GM12878 (cell line): ENCODE data around the gene MFAP1. TPM values are rescaled to one million over a fixed set of nuclear protein-coding genes. Genes with fewer than 3 reads are reported as not detected.

Source experiments
- CBX5 ChIP-seq: sonication (generic); IDR thresholded peaks from 2 replicates; pipeline ENCODE4 v1.6.1; 2016; ENCODE audit warnings: low read depth, moderate library complexity, mild to moderate bottlenecking, inconsistent platforms
- CREB1 ChIP-seq: IDR thresholded peaks from 2 replicates; pipeline ENCODE4 v1.6.1; 2012; ENCODE audit warnings: low read depth, mild to moderate bottlenecking, inconsistent platforms
- EED ChIP-seq: sonication (generic); IDR thresholded peaks from 2 replicates; pipeline ENCODE4 v1.6.1; 2016; ENCODE audit warnings: antibody characterized with exemption, low read depth
- ESRRA ChIP-seq: IDR thresholded peaks from 2 replicates; pipeline ENCODE4 v1.6.1; 2012; ENCODE audit warnings: mild to moderate bottlenecking, low read length, improper control_type of control experiment
- FOXM1 ChIP-seq: IDR thresholded peaks from 2 replicates; pipeline ENCODE4 v1.6.1; 2012; ENCODE audit warnings: low read depth, mild to moderate bottlenecking, inconsistent platforms, low read length, moderate library complexity
- GATAD2B ChIP-seq: fragments of 450-650 bp; conservative IDR thresholded peaks from 2 replicates; pipeline ENCODE4 v1.6.1; 2017; ENCODE audit warnings: low read depth, mild to moderate bottlenecking, moderate library complexity
- JUNB ChIP-seq: IDR thresholded peaks from 2 replicates; pipeline ENCODE4 v1.6.1; 2016; ENCODE audit warnings: antibody characterized with exemption, mild to moderate bottlenecking
- KAT2A ChIP-seq: conservative IDR thresholded peaks from 2 replicates; pipeline ENCODE4 v1.6.1; 2011; ENCODE audit warnings: low read depth, low read length; ENCODE audit not compliant: control insufficient read depth
- MEF2A ChIP-seq: IDR thresholded peaks from 2 replicates; pipeline ENCODE4 v1.6.1; 2011; ENCODE audit warnings: low read depth, mild to moderate bottlenecking, low read length, moderate library complexity; ENCODE audit not compliant: insufficient read depth
- MTA3 ChIP-seq: IDR thresholded peaks from 2 replicates; pipeline ENCODE4 v1.6.1; 2012; ENCODE audit warnings: low read length, inconsistent platforms, borderline replicate concordance
- MXI1 ChIP-seq: fragments of 150-350 bp; IDR thresholded peaks from 2 replicates; pipeline ENCODE4 v1.6.1; 2011; ENCODE audit warnings: low read depth, mild to moderate bottlenecking, inconsistent platforms, low read length, improper control_type of control experiment
- MYC ChIP-seq: IDR thresholded peaks from 2 replicates; pipeline ENCODE4 v1.6.1; 2011; ENCODE audit warnings: mild to moderate bottlenecking, low read length, moderate library complexity, inconsistent platforms; ENCODE audit not compliant: insufficient read depth, insufficient replicate concordance, insufficient read length, severe bottlenecking
- NFYA ChIP-seq: IDR thresholded peaks from 2 replicates; pipeline ENCODE4 v1.6.1; 2011; ENCODE audit warnings: low read depth, mild to moderate bottlenecking, low read length, improper control_type of control experiment, borderline replicate concordance
- SP1 ChIP-seq: IDR thresholded peaks from one replicate; pipeline ENCODE4 v1.6.1; 2011; ENCODE audit warnings: low read depth, low read length
- TARDBP ChIP-seq: IDR thresholded peaks from 2 replicates; pipeline ENCODE4 v1.6.1; 2016; ENCODE audit warnings: borderline replicate concordance
- TCF12 ChIP-seq: IDR thresholded peaks from 2 replicates; pipeline ENCODE4 v1.6.1; 2011; ENCODE audit warnings: low read depth, mild to moderate bottlenecking, low read length
- YY1 ChIP-seq: IDR thresholded peaks from 2 replicates; pipeline ENCODE4 v1.6.1; 2011; ENCODE audit warnings: low read depth, mild to moderate bottlenecking, low read length
- polyA plus RNA-seq, 11 experiments: library from polyadenylated mRNA; depleted of rRNA in 4 of 11; unstranded in 6 of 11; stranded (reverse) in 5 of 11; fragments of >200 nt; fragmentation: Nextera tagmentation in 4 of 11; fragmentation: Illumina TruSeq in 1 of 11; extraction: Ambion mirVana in 4 of 11; extraction: Trizol in 1 of 11; gene quantifications; 1 replicate in 1 of 11; 2 replicates in 10 of 11; pipeline versions ENCODE4 v1.2.1 to v1.2.3, GENCODE V29; 2011 to 2016; ENCODE audit warnings: inconsistent platforms in 2 of 11, missing spikeins in 2 of 11, low read depth in 1 of 11
- total RNA-seq, 4 experiments: library from RNA; depleted of rRNA in 3 of 4; stranded (reverse); fragments of >200 nt in 3 of 4; fragmentation: Illumina TruSeq in 1 of 4; extraction: Trizol in 1 of 4; gene quantifications; 2 replicates each; pipeline versions ENCODE4 v1.2.1 to v1.2.3, GENCODE V29; 2013 to 2021
- TF ChIP-seq, protein P1 (sequence below): fragments of 450-650 bp; formaldehyde crosslinking; IDR thresholded peaks from 2 replicates; pipeline ENCODE4 v1.4.0; 2022; ENCODE audit warnings: mild to moderate bottlenecking, moderate library complexity
- TF ChIP-seq, protein P2 (sequence below): fragments of 450-650 bp; IDR thresholded peaks from 2 replicates; pipeline ENCODE4 v1.6.1; 2014; ENCODE audit warnings: mild to moderate bottlenecking
- TF ChIP-seq, protein P3 (sequence below): fragments of 450-650 bp; IDR thresholded peaks from 2 replicates; pipeline ENCODE4 v1.6.1; 2016; ENCODE audit warnings: mild to moderate bottlenecking
- TF ChIP-seq, protein P4 (sequence below): fragments of 450-650 bp; IDR thresholded peaks from 2 replicates; pipeline ENCODE4 v1.6.1; 2016; ENCODE audit warnings: mild to moderate bottlenecking, moderate library complexity, borderline replicate concordance

Gene MFAP1
- total and polyA plus RNA-seq, 10 of the 15 experiments (the other 5 are each of a cell fraction or from before 2014, with no cell fraction given), result 24.5 to 67.3 (median 47.4) TPM

DNA sequence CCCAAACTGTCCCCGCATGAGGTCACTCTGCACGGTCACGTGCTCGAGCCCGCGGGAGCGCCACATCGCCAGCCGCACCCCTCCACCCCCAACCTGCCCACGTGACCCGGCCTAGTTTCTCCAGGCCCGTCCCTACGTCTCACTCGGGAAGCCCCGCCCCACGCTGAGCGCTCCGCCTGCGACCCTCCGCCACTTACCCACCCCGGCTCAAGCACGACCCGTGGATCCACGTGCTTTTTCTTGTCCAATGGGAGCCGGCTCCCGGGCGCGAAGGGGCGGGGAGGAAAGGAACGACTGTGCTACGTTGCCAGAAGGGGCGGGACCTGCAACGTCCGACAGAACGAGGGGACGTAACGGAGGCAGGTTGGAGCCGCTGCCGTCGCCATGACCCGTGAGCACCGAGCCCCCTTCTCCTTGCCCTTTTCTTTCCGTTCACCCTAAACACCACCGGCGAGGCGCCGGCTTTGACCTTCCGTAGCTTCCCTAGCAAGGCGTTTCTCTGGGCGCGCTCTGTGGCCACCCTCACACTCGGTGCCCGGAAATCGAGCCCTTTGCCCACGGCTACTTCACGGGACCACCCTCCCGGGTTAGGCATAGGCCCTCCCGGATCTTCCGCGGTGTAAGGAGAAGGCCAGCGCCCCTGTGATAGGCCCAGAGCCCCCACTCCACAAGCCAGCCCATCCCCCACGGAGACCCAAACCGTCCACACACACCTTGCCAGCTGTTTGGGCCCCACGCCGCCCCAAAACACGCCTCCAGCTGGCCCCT is 32.3 kb downstream of the MFAP1 start, which contains the start of gene SERF2 (continued):
- TF ChIP-seq TCF12 (peak; percentile 78; the same call in 1 of the 2 replicates), EED (no peak), CBX5 (no peak), MYC (no peak), YY1 (peak; percentile 89), KAT2A (no peak), MEF2A (0 out of 2 replicates have a peak, but pooled peaks have one; percentile 30), CREB1 (peak; percentile 84), ESRRA (no peak), FOXM1 (no peak), NFYA (no peak), MXI1 (peak; percentile 27; the same call in 1 of the 2 replicates), GATAD2B (peak; percentile 69), MTA3 (no peak), JUNB (no peak; the same call in 1 of the 2 replicates), TARDBP (no peak), SP1 (no peak)
- TF ChIP-seq, protein P1, sequence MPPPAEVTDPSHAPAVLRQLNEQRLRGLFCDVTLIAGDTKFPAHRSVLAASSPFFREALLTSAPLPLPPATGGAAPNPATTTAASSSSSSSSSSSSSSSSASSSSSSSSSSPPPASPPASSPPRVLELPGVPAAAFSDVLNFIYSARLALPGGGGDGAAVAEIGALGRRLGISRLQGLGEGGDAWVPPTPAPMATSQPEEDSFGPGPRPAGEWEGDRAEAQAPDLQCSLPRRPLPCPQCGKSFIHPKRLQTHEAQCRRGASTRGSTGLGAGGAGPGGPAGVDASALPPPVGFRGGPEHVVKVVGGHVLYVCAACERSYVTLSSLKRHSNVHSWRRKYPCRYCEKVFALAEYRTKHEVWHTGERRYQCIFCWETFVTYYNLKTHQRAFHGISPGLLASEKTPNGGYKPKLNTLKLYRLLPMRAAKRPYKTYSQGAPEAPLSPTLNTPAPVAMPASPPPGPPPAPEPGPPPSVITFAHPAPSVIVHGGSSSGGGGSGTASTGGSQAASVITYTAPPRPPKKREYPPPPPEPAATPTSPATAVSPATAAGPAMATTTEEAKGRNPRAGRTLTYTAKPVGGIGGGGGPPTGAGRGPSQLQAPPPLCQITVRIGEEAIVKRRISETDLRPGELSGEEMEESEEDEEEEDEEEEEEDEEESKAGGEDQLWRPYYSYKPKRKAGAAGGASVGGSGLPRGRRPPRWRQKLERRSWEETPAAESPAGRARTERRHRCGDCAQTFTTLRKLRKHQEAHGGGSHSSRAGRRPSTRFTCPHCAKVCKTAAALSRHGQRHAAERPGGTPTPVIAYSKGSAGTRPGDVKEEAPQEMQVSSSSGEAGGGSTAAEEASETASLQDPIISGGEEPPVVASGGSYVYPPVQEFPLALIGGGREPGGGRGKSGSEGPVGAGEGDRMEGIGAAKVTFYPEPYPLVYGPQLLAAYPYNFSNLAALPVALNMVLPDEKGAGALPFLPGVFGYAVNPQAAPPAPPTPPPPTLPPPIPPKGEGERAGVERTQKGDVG (CRISPR knock-in tag), result no peak
- TF ChIP-seq, protein P2, sequence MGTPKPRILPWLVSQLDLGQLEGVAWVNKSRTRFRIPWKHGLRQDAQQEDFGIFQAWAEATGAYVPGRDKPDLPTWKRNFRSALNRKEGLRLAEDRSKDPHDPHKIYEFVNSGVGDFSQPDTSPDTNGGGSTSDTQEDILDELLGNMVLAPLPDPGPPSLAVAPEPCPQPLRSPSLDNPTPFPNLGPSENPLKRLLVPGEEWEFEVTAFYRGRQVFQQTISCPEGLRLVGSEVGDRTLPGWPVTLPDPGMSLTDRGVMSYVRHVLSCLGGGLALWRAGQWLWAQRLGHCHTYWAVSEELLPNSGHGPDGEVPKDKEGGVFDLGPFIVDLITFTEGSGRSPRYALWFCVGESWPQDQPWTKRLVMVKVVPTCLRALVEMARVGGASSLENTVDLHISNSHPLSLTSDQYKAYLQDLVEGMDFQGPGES, result peak; percentile 46; the same call in 1 of the 2 replicates
- TF ChIP-seq, protein P3, sequence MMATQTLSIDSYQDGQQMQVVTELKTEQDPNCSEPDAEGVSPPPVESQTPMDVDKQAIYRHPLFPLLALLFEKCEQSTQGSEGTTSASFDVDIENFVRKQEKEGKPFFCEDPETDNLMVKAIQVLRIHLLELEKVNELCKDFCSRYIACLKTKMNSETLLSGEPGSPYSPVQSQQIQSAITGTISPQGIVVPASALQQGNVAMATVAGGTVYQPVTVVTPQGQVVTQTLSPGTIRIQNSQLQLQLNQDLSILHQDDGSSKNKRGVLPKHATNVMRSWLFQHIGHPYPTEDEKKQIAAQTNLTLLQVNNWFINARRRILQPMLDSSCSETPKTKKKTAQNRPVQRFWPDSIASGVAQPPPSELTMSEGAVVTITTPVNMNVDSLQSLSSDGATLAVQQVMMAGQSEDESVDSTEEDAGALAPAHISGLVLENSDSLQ, result peak; percentile 58
- TF ChIP-seq, protein P4, sequence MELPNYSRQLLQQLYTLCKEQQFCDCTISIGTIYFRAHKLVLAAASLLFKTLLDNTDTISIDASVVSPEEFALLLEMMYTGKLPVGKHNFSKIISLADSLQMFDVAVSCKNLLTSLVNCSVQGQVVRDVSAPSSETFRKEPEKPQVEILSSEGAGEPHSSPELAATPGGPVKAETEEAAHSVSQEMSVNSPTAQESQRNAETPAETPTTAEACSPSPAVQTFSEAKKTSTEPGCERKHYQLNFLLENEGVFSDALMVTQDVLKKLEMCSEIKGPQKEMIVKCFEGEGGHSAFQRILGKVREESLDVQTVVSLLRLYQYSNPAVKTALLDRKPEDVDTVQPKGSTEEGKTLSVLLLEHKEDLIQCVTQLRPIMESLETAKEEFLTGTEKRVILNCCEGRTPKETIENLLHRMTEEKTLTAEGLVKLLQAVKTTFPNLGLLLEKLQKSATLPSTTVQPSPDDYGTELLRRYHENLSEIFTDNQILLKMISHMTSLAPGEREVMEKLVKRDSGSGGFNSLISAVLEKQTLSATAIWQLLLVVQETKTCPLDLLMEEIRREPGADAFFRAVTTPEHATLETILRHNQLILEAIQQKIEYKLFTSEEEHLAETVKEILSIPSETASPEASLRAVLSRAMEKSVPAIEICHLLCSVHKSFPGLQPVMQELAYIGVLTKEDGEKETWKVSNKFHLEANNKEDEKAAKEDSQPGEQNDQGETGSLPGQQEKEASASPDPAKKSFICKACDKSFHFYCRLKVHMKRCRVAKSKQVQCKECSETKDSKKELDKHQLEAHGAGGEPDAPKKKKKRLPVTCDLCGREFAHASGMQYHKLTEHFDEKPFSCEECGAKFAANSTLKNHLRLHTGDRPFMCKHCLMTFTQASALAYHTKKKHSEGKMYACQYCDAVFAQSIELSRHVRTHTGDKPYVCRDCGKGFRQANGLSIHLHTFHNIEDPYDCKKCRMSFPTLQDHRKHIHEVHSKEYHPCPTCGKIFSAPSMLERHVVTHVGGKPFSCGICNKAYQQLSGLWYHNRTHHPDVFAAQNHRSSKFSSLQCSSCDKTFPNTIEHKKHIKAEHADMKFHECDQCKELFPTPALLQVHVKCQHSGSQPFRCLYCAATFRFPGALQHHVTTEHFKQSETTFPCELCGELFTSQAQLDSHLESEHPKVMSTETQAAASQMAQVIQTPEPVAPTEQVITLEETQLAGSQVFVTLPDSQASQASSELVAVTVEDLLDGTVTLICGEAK, result no peak
